KMS-11 (cell line): ENCODE measurements around the gene GINM1.

ENCODE experiments used
- H2AFZ ChIP-seq: fragments of 200-600 bp; sonication (generic); 2 replicates; pipeline ENCODE4 v1.6.1; 2016; ENCODE audit warnings: antibody characterized with exemption, mixed run types, low read depth
- H3K27ac ChIP-seq: fragments of 200-600 bp; sonication (generic); 2 replicates; pipeline ENCODE4 v1.6.1; 2016; ENCODE audit warnings: mild to moderate bottlenecking, mixed run types
- H3K27me3 ChIP-seq: fragments of 200-600 bp; sonication (generic); 2 replicates; pipeline ENCODE4 v1.6.1; 2017; ENCODE audit warnings: mild to moderate bottlenecking, low read depth, mixed run types, moderate library complexity; ENCODE audit not compliant: insufficient read depth
- H3K36me3 ChIP-seq: fragments of 200-600 bp; sonication (generic); 2 replicates; pipeline ENCODE4 v1.6.1; 2017; ENCODE audit warnings: mild to moderate bottlenecking, mixed run types; ENCODE audit not compliant: insufficient read depth
- H3K4me1 ChIP-seq: fragments of 200-600 bp; sonication (generic); 2 replicates; pipeline ENCODE4 v1.6.1; 2016; ENCODE audit warnings: mild to moderate bottlenecking, low read depth, mixed run types; ENCODE audit not compliant: poor library complexity, severe bottlenecking
- H3K4me2 ChIP-seq: fragments of 200-600 bp; sonication (generic); 2 replicates; pipeline ENCODE4 v1.7.0; 2016; ENCODE audit warnings: mild to moderate bottlenecking, mixed run types
- H3K4me3 ChIP-seq: fragments of 200-600 bp; sonication (generic); IDR thresholded peaks from 2 replicates; pipeline ENCODE4 v1.6.1; 2017; ENCODE audit warnings: low read depth, low read length, mixed read lengths; ENCODE audit not compliant: insufficient read depth
- H3K79me2 ChIP-seq: fragments of 200-600 bp; sonication (generic); 2 replicates; pipeline ENCODE4 v1.6.1; 2016; ENCODE audit warnings: low read depth, mixed run types; ENCODE audit not compliant: insufficient read depth
- H3K9ac ChIP-seq: fragments of 200-600 bp; sonication (generic); 2 replicates; pipeline ENCODE4 v1.6.1; 2016; ENCODE audit warnings: mild to moderate bottlenecking, mixed run types
- H4K20me1 ChIP-seq: fragments of 200-600 bp; sonication (generic); 2 replicates; pipeline ENCODE4 v1.6.1; 2016; ENCODE audit warnings: mild to moderate bottlenecking, mixed run types; ENCODE audit not compliant: insufficient read depth
- CTCF ChIP-seq: fragments of 200-600 bp; sonication (generic); conservative IDR thresholded peaks from 2 replicates; pipeline ENCODE4 v1.6.1; 2017; ENCODE audit warnings: low read depth, mild to moderate bottlenecking, antibody characterized with exemption, low read length, moderate library complexity, mixed read lengths

Gene GINM1

GRCh38 chr6:149565527-149566409 is at the start of gene GINM1:
Gene GINM1 (plus strand): TSS chr6:149566375. CDS start chr6:149566415, 40 bp downstream.
- H3K36me3 ChIP-seq = no peaks in the 10 kb centered on the region
- peaks cover 35% of the 10 kb centered on the region; the same call in 1 of the 2 replicates for H3K27me3 ChIP-seq
- H3K9ac ChIP-seq = peak within 1 kb of the TSS; percentile 68; the same call in 1 of the 2 replicates
- peaks cover 24% of the 10 kb centered on the region for H3K4me1 ChIP-seq
- H3K4me3 ChIP-seq = no peak within 1 kb of the TSS
- H3K79me2 ChIP-seq = no peaks in the 10 kb centered on the region
- TF ChIP-seq CTCF = peak; percentile 72
- no peaks in the 10 kb centered on the region for H4K20me1 ChIP-seq
- peak within 1 kb of the TSS; percentile 77 for H3K4me2 ChIP-seq
- peak within 1 kb of the TSS; percentile 96 for H2AFZ ChIP-seq
- peak within 1 kb of the TSS; percentile 36; the same call in 1 of the 2 replicates for H3K27ac ChIP-seq

DNA sequence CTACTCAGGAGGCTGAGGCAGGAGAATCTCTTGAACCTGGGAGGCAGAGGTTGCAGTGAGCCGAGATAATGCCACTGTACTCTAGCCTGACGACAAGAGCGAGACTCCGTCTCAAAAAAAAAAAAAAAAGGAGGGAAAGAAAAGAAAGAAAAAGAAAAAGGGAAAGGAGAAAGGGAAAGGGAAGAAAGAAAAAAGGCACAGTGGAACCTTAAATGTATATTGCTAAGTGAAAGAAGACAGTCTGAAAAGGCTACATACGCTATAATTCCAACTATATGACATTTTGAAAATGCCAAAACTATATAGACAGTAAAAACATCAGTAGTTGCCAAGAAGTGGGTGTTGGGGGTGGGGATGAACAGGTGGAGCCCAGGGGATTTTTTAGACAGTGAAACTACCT is 36.5 kb upstream of the GINM1 start:
- Histone ChIP-seq H3K9ac (no peak overlapping the region), H3K36me3 (no peaks in the 10 kb centered on the region), H3K79me2 (no peaks in the 10 kb centered on the region), H4K20me1 (no peaks in the 10 kb centered on the region), H3K4me1 (no peaks in the 10 kb centered on the region), H2AFZ (no peak overlapping the region), H3K4me3 (no peak overlapping the region), H3K27ac (no peak overlapping the region), H3K27me3 (no peaks in the 10 kb centered on the region), H3K4me2 (no peak overlapping the region)
- TF ChIP-seq CTCF = no peak

- Histone ChIP-seq H3K4me2 (no peak overlapping the region), H2AFZ (no peak overlapping the region), H3K27ac (no peak overlapping the region), H3K9ac (no peak overlapping the region), H3K36me3 (no peaks in the 10 kb centered on the region), H3K4me1 (no peaks in the 10 kb centered on the region), H3K79me2 (no peaks in the 10 kb centered on the region), H3K27me3 (no peaks in the 10 kb centered on the region), H4K20me1 (no peaks in the 10 kb centered on the region), H3K4me3 (no peak overlapping the region)
- no peak for TF ChIP-seq CTCF
Measured at GRCh38 chr6:149534742-149535141, 31.4 kb upstream of the GINM1 start.

DNA sequence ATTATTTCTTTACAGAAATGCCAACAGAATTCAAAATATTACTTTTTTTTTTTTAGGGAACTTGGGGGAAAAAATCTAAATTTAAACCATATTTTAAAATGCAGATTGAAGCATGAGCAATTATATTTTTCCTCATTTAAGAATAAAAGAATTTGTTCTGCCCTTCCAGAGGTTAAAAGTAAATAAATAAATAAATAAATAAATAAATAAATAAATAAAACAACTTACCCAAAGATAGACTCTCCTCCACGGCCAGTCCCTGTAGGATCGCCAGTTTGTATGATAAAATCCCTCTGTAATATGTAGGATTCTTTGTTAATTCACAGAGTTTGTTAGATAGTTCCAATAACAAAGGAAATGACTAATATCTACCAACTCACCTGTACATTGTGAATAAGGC is 25.0 kb upstream of the GINM1 start:
- no peaks in the 10 kb centered on the region for H4K20me1 ChIP-seq
- H3K36me3 ChIP-seq = no peaks in the 10 kb centered on the region
- H3K4me1 ChIP-seq = peaks cover 7% of the 10 kb centered on the region
- no peaks in the 10 kb centered on the region for H3K27me3 ChIP-seq
- H2AFZ ChIP-seq = no peak overlapping the region
- H3K79me2 ChIP-seq = peaks cover 36% of the 10 kb centered on the region
- no peak overlapping the region for H3K9ac ChIP-seq
- no peak overlapping the region for H3K4me2 ChIP-seq
- H3K4me3 ChIP-seq = no peak overlapping the region
- TF ChIP-seq CTCF = no peak
- no peak overlapping the region for H3K27ac ChIP-seq
